GM12891 (cell line): Measurements from ENCODE around the gene RAB35.
A peak's percentile ranks its signal among the peaks of the same experiment; 100 is the strongest.

Experiments
- DNase-seq: peaks from one replicate; pipeline ENCODE4 v3.0.0; 2011; ENCODE audit warnings: low spot score; ENCODE audit not compliant: insufficient read length
- FAIRE-seq: peaks from 2 replicates; lab custom pipeline; 2011; peaks lifted over from hg19 to GRCh38; lab: Jason Lieb, UNC
- PAX5 ChIP-seq: IDR thresholded peaks from 2 replicates; pipeline ENCODE4 v1.6.1; 2011; ENCODE audit warnings: low read length, moderate library complexity, mild to moderate bottlenecking; ENCODE audit not compliant: insufficient read depth, severe bottlenecking
- POLR2A ChIP-seq: IDR thresholded peaks from 2 replicates; pipeline ENCODE4 v1.6.1; 2011; ENCODE audit warnings: low read depth, low read length, control low read depth
- POLR2AphosphoS5 ChIP-seq: IDR thresholded peaks from 2 replicates; pipeline ENCODE4 v1.6.1; 2011; ENCODE audit warnings: low read depth, low read length, control low read depth
- POU2F2 ChIP-seq: IDR thresholded peaks from 2 replicates; pipeline ENCODE4 v1.6.1; 2011; ENCODE audit warnings: low read depth, mild to moderate bottlenecking, control low read depth, low read length, moderate library complexity
- SPI1 ChIP-seq: IDR thresholded peaks from 2 replicates; pipeline ENCODE4 v1.6.1; 2011; ENCODE audit warnings: low read depth, low read length, control low read depth
- TAF1 ChIP-seq: IDR thresholded peaks from 2 replicates; pipeline ENCODE4 v1.6.1; 2011; ENCODE audit warnings: low read depth, low read length, control low read depth

Gene RAB35

DNA sequence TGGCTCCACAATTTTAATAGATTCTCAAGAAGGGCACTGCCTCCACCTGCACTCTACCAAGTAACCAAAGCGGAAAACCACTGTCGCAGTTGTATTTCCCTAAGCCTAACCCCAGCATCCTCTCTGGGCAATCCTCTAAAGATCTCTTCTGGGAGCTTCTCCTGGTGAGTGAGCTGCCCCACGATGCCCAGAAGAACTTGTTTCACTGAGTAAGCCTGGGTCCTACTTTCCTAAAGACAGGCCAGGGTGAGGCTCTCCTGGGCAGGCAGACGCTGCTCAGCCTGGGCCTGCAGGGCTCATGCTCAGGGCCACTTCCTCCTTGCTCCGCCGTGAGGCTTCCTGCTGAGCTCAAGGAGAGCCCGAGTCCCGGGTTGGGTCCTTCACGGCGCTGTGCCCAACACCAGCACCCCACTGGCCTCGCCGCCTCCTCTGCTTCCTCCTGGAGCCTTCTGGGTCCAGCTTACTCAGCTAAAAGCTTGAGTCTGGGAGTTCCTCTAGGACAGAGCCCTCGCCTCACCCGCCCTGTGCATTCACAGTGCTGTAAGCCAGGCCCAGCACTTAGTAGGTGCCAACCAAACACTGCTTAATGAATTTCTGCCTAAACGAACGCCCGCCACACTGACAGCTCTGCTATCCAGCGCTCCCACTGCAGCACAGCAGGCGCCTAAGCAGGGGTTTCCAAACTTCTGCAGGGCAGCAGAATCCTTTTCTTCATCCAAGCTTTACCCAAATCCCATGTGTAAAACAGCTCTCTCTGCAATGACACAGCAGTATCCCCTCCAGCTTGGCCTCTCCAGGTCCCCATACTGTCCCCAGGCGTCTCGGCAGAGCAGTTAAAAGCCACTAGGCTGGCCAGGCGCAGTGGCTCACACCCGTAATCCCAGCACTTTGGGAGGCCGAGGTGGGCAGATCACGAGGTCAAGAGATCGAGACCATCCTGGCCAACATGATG is 5.7 kb downstream of the RAB35 start:
- DNase-seq: no peak
- FAIRE-seq: peak; percentile 85
- TF ChIP-seq POLR2AphosphoS5 (no peak), TAF1 (no peak), POLR2A (0 out of 2 replicates have a peak, but pooled peaks have one; percentile 33), SPI1 (peak; percentile 86), POU2F2 (no peak)

DNA sequence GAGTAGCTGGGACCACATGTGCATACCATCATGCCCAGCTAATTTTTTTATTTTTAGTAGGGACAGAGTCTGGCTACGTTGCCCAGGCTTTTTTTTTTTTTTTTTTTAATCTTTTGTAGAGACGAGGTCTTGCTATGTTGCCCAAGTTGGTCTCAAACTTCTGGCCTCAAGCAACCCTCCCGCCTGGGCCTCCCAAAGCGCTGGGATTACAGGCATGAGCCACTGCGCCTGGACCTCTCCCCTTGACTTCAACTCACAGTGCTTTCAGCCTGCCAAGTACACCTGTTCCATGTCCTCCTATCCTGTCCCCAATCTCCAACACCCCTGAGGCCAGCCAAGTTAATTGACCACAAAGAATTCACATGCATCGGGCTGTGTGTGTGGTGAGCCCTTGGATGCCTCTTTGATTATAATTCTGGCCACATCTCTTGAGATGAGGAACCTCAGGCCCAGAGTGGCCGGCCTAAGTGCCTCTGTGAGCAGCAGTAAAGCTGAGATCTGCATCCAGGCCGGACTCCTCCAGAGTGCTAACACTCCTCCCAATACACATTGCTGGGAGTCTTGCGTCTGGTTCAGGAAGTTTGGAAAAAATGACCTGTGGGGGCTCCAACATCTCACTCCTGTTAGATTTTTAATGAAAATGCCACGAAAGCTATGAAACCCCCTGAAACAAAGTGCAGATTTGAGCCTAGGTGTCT is 6.8 kb downstream of the RAB35 start:
- no peak for DNase-seq
- FAIRE-seq: no peak
- no peak for TF ChIP-seq POU2F2
- no peak for TF ChIP-seq POLR2AphosphoS5
- TF ChIP-seq TAF1: no peak
- no peak for TF ChIP-seq POLR2A
- no peak for TF ChIP-seq SPI1
- TF ChIP-seq PAX5: no peak

- TF ChIP-seq PAX5 (no peak), POLR2A (no peak), POLR2AphosphoS5 (no peak), SPI1 (no peak), POU2F2 (no peak), TAF1 (no peak)
- no peak for DNase-seq
- no peak for FAIRE-seq
Observed at GRCh38 chr12:120106151-120106550, 10.4 kb downstream of the RAB35 start.

DNA sequence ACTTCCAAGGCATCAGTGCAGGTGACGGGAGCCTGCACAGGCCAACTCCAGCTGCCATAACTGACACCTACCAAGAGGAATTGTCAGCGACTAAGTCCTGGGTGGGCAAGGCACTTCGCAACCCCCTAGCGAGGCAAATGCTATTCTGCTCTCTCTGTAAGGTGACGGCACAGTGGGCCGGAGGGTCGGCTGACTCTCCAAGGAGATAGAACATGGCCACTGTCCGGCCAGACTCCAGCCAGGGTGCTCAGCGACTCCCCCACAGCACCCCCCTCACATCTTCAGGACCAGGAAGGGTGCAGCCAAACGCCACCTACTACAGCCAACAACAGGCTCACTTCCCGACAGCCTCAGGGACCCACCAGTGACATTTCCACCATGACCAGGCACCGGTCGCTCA is 13.2 kb downstream of the RAB35 start:
- DNase-seq: no peak
- no peak for FAIRE-seq
- TF ChIP-seq POLR2A (no peak), POLR2AphosphoS5 (no peak), POU2F2 (no peak), SPI1 (no peak), TAF1 (no peak)

- TF ChIP-seq PAX5: no peak
- no peak for TF ChIP-seq POLR2A
- no peak for TF ChIP-seq POU2F2
- TF ChIP-seq TAF1: no peak
- no peak for TF ChIP-seq POLR2AphosphoS5
- TF ChIP-seq SPI1: no peak
- FAIRE-seq (no peak), DNase-seq (no peak)
Observed at GRCh38 chr12:120103044-120103338, 13.6 kb downstream of the RAB35 start.

DNA sequence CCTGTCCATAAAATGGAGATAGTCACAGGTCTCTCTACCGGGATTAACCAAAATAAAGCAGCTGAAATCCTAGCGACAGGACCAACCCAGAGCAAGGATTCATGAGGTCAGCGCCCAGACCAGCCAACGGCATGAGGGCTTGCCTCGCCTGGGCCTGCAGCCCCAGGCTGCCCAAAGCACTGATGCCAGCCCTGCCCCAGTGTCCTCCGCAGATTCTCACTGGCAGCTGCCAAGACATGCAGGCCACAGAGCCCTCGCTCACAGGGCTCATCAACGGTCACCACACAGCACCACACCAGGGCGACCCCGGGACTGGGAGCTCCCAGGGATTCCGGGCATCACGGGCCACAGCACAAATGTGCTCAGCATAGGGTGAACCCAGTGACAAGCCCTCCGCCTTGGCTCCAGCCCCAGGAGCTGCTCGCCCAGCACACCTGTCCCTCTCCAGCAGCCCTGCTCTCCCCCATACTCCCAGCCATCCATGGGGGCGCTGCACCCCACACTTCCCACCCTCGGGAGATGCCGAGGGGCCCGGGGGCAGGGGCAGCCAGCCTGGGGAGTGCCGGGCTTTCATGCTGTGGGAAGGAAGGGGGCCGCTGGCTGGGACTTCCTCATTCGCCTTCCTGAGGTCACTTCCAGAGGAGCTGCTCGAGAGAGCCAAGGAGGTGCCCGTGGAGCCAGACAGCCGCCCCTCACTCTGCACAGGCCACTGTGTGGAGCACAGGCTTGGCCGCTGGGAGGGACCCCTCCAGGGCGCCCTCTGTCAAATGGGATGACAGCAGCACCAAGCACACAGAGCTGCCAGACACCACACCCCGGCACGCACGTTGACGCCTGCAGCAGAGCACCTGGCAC is 14.1 kb downstream of the RAB35 start:
- FAIRE-seq: no peak
- no peak for TF ChIP-seq SPI1
- no peak for DNase-seq

DNA sequence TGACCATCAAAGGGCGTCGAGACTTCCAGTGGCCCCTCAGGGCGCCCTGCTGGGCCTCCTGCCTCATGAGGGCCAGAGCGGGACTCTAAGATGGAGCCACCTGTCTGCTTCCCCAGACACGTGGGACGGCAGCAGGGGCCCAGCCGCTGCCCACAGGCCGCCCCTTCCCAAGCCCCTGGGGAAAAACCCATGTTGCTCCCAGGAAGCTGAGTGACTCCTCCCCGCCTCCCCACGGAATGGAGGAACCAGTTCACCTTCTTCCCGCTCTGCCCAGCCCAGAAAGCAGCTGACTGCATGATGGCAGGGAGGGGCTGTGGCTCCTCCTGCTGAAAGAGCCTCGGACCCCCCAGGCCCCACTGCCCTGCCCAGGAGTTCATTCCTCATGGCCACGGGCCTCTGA is 14.9 kb downstream of the RAB35 start:
- DNase-seq (no peak), FAIRE-seq (no peak)
- TF ChIP-seq POU2F2: no peak
- TF ChIP-seq PAX5: no peak
- no peak for TF ChIP-seq POLR2AphosphoS5
- TF ChIP-seq POLR2A: no peak
- no peak for TF ChIP-seq TAF1
- no peak for TF ChIP-seq SPI1

GRCh38 chr12:120101182-120101581 is 15.4 kb downstream of the RAB35 start:
- DNase-seq (no peak), FAIRE-seq (no peak)
- TF ChIP-seq POU2F2 (no peak), TAF1 (no peak), POLR2A (no peak), PAX5 (no peak), POLR2AphosphoS5 (no peak), SPI1 (no peak)

GRCh38 chr12:120100630-120101029 is 15.9 kb downstream of the RAB35 start:
- no peak for FAIRE-seq
- no peak for DNase-seq
- TF ChIP-seq POU2F2 (no peak), PAX5 (no peak), TAF1 (no peak), POLR2A (no peak), SPI1 (no peak), POLR2AphosphoS5 (no peak)
